GM19395 (cell line): ENCODE measurements around the gene CELF4.
A peak's percentile ranks its signal among the peaks of the same experiment; 100 is the strongest.

Source experiments
- ATAC-seq: cut with Tn5 transposase; IDR thresholded peaks from one replicate; pipeline ENCODE4 v1.9.1; 2021; ENCODE audit warnings: mild to moderate bottlenecking, moderate library complexity; ENCODE audit not compliant: unreplicated experiment

The CELF4 gene

DNA sequence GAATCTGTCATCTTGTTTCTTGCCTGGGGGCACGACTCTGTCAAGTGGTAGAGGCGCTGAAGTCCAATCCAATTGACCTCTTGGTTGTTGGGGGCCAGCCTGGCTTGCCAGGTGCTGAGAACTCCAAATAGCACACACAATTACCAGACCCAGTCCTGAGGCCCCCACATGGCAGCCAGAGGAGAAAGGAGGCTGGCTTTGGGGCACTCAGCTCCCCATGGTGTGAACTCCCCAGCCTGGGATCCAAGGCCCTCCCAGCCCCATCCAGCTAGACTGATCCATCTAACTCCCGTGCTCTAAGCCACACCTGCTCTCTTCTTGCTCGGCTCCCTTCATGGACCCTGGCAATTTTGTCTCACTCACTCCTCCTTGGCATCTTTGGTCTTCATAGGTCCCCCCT lies 170.0 kb downstream of the CELF4 start:
- no peak for ATAC-seq

DNA sequence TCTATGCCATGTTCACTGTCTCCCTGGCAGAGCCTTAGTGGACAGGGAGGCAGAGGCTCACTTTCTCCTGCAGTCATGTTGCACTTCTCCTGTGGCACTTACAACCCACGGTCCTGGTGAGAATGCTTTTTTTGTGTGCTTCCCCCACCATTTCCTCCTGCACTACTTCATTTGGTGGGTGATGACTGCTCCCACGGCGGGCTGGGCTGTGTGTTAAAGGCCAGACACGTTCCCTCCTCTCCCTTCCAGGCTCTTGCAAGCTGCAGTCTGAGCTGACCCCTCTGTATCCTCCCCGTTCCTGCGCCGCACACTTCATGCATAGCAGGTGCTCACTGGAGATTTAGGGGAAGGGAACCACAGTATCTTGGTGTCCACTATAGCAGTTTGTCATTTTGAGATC lies 170.5 kb downstream of the CELF4 start:
- no peak for ATAC-seq

DNA sequence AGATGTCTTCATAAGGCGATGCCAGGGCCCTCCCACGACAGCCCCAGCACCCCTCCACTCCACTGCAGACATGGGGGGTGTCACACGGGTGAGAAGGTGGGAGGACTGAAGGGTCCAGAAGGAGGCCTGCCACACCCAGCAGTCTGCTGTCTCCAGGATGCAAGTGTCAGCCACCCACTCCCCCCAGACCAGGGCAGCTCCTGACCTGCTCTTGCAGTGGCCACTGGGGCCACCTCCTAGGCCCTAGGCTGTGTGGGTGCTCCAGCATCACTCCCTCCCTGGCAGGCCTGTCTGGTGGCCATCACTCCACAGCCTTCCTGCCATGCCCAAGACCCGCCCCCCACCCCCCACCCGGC lies 171.0 kb downstream of the CELF4 start:
- ATAC-seq: no peak

DNA sequence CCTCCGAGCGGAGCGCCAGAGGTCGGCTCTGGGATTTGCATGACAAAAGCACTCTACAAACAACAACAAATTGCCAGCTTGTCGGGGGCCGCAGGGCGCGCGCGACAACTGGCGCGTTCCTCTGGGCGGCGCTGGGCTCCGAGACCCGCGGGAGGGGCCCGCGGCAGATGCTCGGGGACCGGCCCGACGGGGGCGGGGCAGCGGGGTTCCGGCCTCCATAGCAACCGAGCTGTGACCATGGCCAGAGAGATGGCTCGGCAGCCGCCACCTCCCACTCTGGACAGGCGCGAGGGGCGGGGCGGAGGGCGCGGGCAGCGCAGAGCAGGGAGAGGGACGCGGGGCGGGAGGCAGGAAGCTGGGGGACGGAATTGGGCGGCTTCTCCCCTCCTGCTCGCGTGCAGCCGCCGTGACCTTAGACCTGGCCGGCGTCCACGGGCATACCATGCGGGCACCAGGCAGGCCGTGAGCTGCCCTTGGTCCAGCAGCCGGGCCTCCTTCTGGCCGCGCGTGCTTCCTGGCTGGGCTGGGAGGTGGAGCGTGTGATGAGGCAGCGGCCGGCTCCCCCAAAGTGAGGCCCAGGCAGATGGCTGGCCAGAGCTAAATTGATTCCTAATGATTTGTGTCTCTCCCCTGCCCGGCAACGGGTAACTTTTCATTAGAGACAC lies 171.5 kb downstream of the CELF4 start:
- ATAC-seq: no peak

DNA sequence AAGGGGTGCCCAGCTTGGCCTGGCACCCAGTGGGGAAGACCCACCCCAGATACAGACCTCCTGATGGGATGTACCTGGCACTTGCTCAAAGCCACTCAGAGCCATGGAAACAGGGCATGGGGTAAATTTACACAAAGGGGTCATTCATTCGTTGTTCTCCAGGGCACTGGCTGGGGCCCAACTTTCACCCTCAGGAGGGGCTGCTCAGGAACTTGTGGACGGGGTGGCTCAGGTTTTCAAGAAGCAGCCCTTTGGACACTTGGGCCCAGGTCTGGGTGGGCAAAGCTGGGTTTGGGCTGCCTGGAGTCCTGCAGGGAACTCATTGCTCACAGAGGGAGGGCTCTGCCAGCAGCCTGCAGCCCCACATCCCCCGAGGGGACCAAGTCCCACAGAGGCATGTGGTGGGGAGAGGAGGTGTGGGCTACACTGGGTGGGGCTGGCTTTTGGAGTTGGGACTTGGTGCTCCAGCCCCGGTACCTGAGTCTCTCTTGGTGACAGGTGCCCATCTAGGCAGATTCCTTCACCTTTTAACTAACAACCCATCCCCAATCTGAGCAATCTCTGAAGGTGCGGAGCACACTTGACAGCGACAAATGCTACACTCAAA lies 172.3 kb downstream of the CELF4 start:
- no peak for ATAC-seq

DNA sequence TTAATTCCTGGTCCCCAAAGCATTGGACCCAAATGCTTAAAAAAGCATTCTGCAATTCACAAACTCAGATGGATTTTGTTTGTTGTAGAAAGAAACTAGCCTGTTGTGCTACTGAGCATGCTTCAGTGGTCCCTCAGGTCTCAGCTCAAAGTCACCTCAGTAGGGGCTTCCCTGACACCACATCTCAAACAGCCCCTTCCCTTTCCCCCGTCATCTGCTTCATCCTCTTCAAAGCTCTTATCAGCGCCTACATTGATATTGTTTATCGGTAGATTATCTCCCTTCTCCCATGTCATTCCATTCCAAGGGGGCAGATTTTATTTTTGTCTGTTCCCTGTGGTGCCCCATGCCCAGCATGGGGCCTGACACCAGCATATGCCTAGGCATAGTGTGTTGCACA lies 172.9 kb downstream of the CELF4 start:
- no peak for ATAC-seq

DNA sequence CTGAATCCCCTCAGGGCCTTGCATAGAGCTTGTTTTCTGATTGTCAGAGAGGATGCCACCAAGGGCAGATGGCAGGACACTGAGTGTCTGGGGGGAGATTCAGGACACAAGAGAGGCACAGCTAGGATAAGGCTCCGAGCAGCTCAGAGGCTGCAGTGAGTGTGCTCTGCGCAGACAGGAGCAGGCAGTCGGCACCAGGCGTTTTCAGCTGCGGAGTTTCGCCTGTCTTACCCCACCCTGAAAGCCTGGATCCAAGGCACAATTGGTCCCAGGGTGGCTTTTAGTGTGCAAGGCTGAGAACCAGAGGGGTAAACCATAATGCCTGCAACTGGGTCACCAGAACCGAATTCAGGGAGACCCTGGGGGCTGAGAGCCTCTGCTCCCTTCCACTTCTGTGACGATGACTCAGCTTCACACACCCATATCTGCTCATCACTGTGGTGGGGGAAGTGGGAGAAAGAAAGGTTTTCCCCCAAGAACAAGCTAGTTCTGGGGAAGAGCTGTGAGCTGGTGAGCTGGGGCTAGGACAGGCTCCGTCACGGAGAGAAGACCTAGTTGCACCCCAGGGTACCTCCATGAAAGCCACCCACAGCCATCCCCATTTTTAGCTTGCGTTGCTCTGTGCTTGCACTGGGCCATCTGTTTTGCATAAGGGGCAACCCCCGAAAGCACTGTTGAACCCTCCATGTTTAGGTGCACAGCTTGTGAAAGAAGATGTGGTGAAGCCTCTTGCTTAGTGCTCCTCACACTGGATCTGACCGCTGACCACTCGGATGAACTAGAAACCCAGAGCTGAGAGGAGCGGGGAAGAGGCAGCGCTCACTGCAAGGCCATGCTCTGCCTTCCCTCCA lies 173.7 kb downstream of the CELF4 start:
- ATAC-seq: peak; percentile 60

DNA sequence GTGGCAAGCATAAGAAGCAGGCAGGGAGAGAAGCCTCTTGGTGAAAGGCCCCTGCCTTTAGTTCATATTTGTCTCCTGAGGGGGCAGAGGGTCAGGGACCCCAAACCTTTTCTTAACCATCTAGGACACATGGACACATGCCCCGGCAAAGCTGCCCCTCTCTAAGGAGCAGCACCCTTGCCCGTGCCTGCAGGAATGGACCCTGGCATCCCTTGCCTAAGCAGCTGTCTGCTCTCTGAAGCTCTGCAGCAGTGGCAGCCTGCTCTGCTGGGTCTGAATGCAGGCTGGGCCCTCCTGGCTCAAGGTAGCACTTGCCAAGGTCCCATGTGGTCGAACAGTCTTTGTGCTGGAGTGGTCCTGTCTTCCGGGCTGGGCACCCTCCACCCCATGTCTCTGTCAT lies 174.4 kb downstream of the CELF4 start:
- ATAC-seq: no peak

DNA sequence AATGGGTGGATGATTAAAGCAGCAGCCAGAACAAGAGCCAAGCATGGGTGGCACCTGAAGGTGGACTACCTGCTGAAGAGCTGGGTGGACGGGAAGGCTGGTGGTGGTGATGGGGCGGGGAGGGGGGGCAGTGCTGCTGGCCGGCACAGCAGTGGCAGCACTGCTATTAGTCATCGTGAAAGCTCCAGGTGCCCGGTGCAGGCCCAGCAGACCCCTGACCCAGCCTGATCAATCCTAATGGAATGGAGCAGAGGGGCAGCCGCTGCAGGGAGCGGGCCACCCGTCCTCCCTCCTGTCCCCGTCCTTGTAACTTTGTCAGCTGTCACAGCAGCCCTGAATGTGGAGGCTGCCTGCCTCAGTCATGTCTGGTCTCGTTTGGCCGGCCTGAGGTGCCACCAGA lies 174.9 kb downstream of the CELF4 start:
- ATAC-seq: no peak

DNA sequence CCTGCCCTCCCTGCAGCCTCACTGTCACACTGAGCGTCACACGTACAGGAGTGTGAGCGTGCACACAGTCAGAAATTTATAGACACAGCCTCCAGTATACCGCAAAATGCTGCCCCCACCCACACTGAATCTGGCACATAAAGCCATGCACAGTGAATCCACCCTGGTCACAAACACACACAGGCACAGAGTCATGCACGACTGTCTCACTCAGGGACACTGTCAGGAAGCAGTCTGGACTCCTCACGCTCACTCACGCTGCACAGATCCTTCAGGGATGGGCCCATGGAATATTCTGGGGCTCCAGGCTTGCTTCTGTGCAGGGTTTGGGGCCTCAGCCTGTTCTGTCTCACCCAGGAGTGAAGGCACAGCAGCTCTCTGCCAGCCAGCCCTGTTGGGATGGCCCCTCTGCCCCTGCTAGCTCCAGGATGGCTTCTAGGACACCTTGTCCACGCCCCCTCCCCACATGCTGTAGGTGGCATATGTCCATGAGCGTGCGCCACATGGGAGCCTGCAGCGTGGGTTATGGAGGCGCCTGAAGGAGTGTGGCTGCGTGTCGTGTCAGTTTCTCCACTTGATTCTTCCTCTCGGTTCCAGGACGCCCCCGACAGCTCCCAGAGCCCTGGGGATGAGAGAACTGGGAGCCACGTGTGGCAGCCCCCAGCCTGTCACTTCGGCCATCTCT lies 175.8 kb downstream of the CELF4 start:
- no peak for ATAC-seq

DNA sequence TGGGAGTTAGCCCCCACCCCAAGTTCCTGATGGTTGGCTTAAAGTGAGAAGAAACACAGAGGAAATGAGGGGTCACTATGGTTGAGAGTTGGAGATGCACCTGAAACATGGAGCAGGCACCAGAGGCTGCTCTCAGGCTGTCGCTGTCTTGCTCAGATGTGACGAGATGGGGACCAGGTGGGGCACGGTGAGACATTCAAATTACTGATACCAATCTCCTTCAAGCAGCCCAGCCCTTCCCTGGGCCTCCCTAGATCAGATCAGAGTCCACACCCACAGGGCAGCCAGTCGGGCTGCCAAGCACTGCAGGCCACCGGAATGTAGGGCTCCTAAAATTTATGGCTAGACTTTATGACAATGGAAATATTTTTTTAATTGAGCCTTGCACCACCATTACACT lies 176.6 kb downstream of the CELF4 start:
- ATAC-seq: no peak

DNA sequence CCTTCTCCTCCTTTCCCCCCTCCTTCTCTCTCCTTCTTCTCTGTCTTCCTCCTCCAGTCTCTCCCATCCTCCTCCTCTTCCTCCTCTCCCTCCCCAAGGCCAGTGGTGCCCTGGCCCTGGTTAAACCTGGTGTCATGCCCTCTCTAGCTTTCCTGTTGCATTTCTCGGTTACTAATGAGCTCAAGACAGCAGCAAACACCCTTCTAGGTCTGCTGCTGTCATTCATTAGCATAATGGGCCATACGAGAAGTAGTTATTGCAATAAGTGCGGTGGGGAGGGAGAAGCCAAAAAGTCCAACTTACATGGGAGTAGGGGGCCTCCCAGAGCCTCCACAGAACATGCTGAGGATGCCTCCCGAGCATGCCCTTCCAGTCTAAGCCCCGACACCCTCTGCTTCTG lies 177.2 kb downstream of the CELF4 start:
- no peak for ATAC-seq

DNA sequence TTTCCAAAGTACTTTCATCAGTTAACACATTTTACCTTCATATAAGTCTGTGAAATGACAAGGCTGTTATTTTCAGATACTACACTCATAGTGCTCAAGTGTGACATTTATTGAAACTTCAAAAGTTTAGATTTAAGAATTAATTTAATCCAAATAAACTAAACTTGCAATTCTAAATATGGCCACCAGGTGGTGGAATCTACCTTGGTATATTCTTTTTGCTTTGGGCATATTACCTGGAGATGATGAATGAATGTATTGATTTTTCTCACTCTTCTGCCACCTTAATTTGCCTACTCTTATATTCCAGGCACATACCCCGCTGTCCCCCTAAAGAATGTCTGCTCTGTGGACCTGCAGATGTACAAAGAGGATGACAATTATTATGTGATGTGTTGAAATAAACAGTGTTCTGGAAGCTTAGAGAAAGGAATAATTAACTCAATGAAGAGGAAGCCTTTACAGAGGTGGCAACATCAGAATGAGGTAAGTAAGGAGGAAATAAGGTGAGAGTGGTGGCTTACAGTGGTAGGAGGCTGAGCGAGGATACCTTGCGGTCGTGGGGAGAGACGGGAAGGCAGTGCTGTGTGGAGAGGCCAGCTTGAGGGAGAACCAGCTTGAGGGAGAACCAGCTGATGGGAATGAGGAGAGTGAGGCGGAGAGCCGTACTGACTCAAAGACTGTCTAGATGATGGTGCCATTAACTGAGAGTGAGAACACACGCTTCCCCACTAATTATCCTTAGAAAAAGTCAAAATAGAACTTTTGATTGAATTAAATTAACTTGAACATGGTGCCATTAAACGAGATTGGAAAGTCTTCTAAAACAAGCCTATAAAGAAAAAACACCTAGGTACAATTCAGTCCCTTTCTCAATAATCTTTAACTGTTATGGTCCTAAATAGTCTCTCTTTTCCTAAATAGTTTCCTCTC lies 179.5 kb downstream of the CELF4 start:
- no peak for ATAC-seq

DNA sequence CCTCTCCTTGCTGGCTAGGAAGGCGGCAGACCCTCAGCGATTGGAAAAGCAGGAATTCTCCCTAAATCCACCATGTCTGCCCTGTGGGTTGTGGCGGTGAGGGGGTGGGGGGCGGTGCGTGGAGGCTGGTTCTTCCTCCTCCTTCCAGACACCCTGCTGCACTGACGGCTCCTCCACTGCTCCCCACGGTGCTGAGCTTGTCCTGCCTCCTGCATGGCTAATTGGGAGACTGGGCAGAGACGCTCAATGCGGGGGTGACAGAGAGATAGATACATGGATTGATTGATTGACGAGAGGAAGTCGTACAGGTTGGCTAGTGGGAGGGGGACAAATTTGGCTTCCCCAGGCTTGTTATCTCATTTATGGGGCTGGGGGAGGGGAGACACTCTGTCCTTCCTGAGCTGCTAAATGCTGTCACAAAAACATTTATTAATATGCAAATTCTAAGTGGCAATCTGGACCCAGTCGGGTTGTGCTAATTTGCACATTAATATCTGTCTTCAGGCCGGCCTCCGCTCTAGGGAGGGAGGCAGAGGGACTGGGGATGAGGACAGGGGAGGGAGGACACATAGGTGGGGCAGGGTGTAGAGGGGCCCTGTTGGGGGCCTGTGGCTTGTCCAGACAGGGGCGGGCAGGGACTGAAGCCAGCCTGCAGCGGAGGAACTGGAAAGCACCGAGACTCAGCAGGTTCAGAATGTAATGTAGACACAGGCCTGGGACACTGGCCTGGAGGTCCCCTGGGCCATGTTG lies 181.6 kb downstream of the CELF4 start:
- no peak for ATAC-seq

DNA sequence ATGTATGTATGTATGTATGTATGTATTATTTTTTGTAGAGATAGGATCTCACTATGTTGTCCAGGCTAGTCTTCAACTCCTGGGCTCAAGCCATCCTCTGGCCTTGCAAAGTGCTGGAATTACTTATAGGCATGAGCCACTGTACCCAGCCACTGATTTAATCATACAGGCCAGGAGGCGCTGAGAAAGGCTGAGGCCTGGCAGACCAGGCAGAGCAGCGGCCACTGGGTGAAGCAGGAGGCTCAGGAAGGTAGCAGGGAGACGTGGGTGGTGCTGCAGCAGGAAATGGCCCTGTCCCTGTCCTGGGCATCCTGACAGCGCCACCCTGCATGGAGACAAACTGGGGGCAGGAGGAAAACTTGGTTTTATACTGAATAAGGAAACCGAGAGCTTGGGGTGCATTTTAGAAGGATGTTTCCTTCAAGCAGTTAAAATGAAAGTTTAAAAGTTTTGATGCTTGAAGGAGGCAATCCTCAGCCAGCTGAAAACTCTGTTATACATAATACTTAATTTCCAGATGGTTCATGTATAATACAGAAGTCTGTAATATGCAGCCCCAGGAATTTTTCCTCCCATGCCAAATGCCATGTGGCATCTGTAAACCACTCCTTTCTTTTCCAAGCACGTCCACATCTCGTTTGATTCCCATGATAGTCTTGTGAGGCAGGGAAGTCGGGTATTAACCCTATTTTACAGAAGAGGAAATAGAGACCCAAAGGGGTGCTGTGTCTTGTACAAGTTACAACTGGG lies 182.4 kb downstream of the CELF4 start:
- no peak for ATAC-seq

DNA sequence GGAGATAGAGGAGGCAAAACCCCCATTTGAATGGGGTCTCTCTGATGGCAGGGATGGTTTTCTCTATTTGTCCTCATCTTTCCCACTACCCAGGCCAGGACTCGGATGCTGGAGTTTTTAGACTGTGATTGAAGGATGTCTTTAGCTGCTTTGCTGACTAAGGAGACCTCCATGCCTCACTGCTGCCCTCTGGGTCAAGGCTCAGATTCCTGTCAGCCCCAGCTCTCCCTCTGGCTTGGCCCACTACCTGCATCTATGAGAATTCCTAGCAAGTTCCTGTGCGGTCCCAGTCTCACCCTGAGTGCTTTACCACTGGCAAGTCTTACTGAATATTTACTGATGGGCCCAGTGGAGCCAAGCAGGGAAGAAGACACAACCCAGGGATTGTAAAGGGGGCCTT lies 184.0 kb downstream of the CELF4 start:
- no peak for ATAC-seq

DNA sequence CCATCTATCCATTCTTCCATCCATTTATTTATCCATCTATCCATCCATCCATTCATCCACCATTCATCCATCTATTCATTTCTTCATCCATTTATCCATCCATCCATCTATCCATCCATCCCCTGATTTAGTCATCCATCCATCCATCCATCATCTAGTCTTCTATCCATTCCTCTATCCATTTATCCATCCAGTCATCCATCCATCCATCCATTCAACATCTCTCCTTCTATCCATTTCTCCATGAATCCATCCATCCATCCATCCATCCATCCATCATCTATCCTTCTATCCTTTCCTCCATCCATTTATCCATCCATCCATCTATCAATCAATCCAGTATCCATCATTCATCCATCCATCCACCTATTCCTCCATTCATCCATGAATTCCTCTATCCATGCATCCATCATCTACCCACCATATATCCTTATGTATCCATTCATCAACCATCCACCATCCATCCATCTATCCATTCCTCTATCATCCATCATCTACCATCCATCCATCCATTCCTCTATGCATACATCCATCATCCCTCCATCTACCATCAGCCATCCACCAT lies 185.0 kb downstream of the CELF4 start:
- ATAC-seq: no peak

DNA sequence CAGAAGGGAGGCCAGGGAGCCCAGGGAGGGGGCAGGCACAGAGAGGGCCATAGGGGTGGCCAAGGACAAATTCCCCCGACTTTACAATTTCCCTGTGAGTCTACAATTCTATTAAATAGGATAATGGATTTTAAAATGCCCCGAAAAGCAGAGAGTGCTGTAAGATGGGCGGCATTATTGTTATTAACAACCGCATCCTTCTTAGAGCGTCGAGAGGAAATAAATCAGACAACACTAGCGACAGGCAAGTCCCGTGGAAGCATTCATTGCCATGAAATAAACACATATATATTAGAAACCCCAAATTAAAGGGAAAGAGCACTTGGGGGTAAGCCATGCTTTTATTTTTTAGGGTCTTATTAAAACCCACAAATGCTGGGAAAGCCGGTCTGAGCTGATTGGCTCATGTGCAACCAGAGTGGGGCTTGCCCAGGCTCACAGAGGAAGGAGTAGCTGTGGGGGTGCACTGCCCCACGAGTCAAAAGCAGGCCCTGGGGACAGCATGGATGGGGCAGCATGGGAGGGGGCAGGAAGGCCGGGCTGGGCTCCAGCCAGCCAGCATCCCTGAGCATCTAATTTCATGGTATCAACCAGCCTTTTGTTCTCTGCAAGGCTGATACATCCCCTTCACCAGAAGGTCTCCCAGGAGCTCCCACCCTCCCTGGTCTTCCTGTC lies 187.1 kb downstream of the CELF4 start:
- no peak for ATAC-seq
